Esophagus muscularis mucosa (tissue), 4 donors: ENCODE results near the gene RNLS. TPM values are rescaled to one million over a fixed set of nuclear protein-coding genes. Genes with fewer than 3 reads are reported as not detected.

Source experiments
- DNase-seq: peaks from one replicate; pipeline ENCODE4 v3.0.0-alpha.2; 2017; ENCODE audit errors: extremely low spot score
- H3K27ac ChIP-seq, 4 donors: fragments of 200-600 bp; sonication (generic); replicated peaks in 1 of 4; 1 replicate in 3 of 4; 2 replicates in 1 of 4; pipeline ENCODE4 v1.5.1; 2016 to 2019; ENCODE audit warnings: mild to moderate bottlenecking in 1 of 4
- H3K27me3 ChIP-seq, 4 donors: fragments of 200-600 bp; sonication (generic); one replicate each; pipeline versions ENCODE4 v1.5.1 to v1.6.0; 2016 to 2019
- H3K36me3 ChIP-seq, 4 donors: fragments of 200-600 bp; sonication (generic); one replicate each; pipeline ENCODE4 v1.5.1; 2016 to 2019
- H3K4me1 ChIP-seq, 4 donors: fragments of 200-600 bp; sonication (generic); one replicate each; pipeline ENCODE4 v1.5.1; 2016 to 2019
- H3K4me3 ChIP-seq, 4 donors: fragments of 200-600 bp; sonication (generic); 1 replicate in 2 of 4; 2 replicates in 2 of 4; pipeline ENCODE4 v1.5.1; 2016 to 2019; ENCODE audit warnings: mild to moderate bottlenecking in 4 of 4, moderate library complexity in 1 of 4
- H3K9me3 ChIP-seq, 4 donors: fragments of 200-600 bp; sonication (generic); 1 replicate in 3 of 4; 2 replicates in 1 of 4; pipeline ENCODE4 v1.5.1; 2016 to 2019
- EP300 ChIP-seq: sonication (generic); formaldehyde crosslinking; IDR thresholded peaks from one replicate; pipeline ENCODE4 v1.6.1; 2017; ENCODE audit warnings: antibody characterized with exemption
- POLR2A ChIP-seq: fragments of 450-650 bp; IDR thresholded peaks from one replicate; pipeline ENCODE4 v1.6.1; 2017; ENCODE audit warnings: antibody characterized with exemption, moderate library complexity, mild to moderate bottlenecking, low read depth
- POLR2AphosphoS5 ChIP-seq, 2 donors: sonication (generic); formaldehyde crosslinking; IDR thresholded peaks; one replicate each; pipeline ENCODE4 v1.6.1; 2017; ENCODE audit warnings: antibody characterized with exemption in 2 of 2
- WGBS: methylation state at CpG from one replicate; pipeline ENCODE4 v1.1.5; 2018; 5-methylcytosine and 5-hydroxymethylcytosine counted together
- intact Hi-C: fragments of 100-400 bp; cut with DNase I; formaldehyde crosslinking; loops from one replicate; pipeline ENCODE4 v1.15.1; 2023
- total RNA-seq, 4 donors: library from RNA; depleted of rRNA; stranded (reverse); fragments of >200 nt; gene quantifications; one replicate each; pipeline versions ENCODE4 v1.1.0 to v1.2.1, GENCODE V29; 2016
- TF ChIP-seq, protein P1 (sequence below), 3 experiments: fragments of 200-600 bp in 2 of 3; fragments of 450-650 bp in 1 of 3; sonication (generic) in 2 of 3; IDR thresholded peaks; one replicate each; pipeline ENCODE4 v1.5.1; 2017 to 2019; ENCODE audit warnings: antibody characterized with exemption in 3 of 3, mild to moderate bottlenecking in 2 of 3, moderate library complexity in 1 of 3

Gene RNLS
- total RNA-seq, 4 donors from 2014 or later: 6.7 to 12.9 (median 10.9) TPM

DNA sequence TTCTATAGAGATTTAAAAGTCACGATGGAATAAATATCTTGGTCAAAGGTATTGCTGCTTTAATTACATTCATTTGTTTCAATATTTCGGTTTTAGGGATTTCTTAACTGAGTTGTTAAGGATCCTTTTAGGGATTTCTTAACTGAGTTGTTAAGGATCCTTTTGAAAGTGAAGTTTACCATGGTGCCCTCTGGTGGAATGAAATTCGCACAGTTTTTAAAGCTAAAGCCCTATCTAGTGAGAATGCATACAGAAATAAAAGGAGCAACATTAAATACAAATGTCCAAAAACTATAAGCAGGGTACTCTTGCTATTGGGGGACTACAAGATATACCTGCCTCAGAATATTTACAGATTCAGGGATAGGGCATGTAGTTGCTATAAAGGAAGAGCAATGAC, 193.7 kb downstream of the RNLS start:
- H3K4me3 ChIP-seq: no peak overlapping the region
- TF ChIP-seq EP300 (no peak), POLR2AphosphoS5 (IDR thresholded peaks at IDR 0.05) (no peak), POLR2A (no peak)
- TF ChIP-seq, protein P1, sequence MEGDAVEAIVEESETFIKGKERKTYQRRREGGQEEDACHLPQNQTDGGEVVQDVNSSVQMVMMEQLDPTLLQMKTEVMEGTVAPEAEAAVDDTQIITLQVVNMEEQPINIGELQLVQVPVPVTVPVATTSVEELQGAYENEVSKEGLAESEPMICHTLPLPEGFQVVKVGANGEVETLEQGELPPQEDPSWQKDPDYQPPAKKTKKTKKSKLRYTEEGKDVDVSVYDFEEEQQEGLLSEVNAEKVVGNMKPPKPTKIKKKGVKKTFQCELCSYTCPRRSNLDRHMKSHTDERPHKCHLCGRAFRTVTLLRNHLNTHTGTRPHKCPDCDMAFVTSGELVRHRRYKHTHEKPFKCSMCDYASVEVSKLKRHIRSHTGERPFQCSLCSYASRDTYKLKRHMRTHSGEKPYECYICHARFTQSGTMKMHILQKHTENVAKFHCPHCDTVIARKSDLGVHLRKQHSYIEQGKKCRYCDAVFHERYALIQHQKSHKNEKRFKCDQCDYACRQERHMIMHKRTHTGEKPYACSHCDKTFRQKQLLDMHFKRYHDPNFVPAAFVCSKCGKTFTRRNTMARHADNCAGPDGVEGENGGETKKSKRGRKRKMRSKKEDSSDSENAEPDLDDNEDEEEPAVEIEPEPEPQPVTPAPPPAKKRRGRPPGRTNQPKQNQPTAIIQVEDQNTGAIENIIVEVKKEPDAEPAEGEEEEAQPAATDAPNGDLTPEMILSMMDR (IDR thresholded peaks at IDR 0.05): peak; percentile 45 to 67 (median 56)
- H3K9me3 ChIP-seq: no peaks in the 10 kb centered on the region
- H3K27ac ChIP-seq: no peak overlapping the region
- DNase-seq: no peak
- intact Hi-C loops: loop anchor here (2.0 kb wide), 1 partner anchor 539 kb away; no protein-coding TSS in a partner anchor
- peaks cover 18 to 40% (median 28%) of the 10 kb centered on the region in 4 donors for H3K4me1 ChIP-seq
- no peaks in the 10 kb centered on the region for H3K27me3 ChIP-seq
- 6% methylated on average over 3 of the region's 3 CpGs for WGBS
- H3K36me3 ChIP-seq: no peaks in the 10 kb centered on the region

DNA sequence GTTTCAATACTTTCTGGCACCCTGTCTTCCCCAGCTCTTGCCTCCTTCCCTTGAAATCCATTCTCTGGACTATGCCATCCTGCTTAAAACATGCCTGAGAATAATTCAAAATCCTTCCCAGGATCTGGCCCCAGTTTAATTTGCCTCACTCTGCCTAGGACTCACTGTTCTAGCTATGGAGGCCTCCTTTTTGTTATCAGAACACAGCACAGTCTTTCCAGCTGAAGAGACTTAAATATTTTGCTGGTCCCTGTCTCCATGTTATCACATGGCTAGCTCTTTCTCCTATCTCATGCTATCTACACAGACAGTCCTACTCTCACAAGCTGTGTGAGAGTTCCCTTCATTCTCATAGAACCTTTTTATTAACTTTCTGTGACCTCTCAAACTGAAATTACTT, 194.8 kb downstream of the RNLS start:
- no peak for TF ChIP-seq EP300
- TF ChIP-seq, protein P1 (IDR thresholded peaks at IDR 0.05): no peak
- Histone ChIP-seq H3K27me3 (no peaks in the 10 kb centered on the region), H3K4me1 (peaks cover 18 to 40% (median 28%) of the 10 kb centered on the region in 4 donors), H3K4me3 (no peak overlapping the region), H3K36me3 (no peaks in the 10 kb centered on the region), H3K9me3 (no peaks in the 10 kb centered on the region), H3K27ac (peak overlapping the region in 2 of 4 donors; percentile 38 to 50)
- DNase-seq: no peak
- intact Hi-C loops: loop anchor here (2.0 kb wide), 1 partner anchor 538 kb away; no protein-coding TSS in a partner anchor

DNA sequence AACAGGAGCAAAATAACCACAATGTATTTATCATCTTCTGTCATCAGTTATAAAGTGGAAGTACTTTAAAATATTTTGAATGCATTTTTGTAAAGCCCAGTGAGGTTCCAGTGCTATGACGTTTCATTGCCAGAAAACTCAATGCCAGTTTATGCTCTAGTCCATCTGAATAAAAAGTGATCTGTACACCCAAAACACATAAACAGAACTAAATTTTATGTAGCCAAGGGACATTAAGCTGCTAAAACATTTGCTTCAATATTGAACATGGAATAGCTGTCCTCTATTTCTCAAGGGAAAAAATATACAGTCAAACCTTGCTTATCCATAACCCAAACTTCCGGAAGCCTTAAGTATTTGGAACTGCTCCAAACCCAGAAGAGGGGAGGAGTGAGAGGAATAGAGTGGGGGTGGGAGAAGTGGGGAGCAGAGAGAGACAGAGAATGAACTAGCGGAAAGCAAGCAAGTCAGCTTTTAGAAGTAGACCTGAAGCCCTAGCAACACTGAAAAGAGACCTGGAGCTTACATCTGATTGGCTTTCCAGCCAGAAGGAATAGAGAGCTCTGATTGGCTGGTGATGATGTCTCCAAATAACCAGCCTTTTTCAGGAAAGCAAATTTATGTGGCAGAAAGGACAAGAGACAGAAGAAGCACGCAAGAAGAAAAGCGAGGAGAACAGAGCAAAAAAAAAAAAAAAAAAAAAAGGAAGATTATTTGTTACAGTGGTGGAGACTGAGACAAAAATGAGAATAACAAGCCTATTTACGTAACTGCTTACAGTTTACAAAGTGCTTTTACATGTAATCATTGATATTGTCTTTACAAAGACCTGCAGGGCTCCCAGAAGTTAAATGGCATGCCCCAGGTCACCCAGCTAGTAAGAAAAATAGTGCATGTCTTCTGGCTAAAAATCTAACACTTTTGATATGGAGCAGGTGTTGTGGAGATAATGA, 196.0 kb downstream of the RNLS start:
- peak; percentile 15 to 63 for TF ChIP-seq POLR2AphosphoS5 (IDR thresholded peaks at IDR 0.05)
- TF ChIP-seq, protein P1 (IDR thresholded peaks at IDR 0.05): no peak
- DNase-seq: no peak
- 19% methylated on average over 6 of the region's 6 CpGs for WGBS
- Histone ChIP-seq H3K27me3 (no peaks in the 10 kb centered on the region), H3K27ac (peak overlapping the region; percentile 38 to 56 (median 48)), H3K36me3 (no peaks in the 10 kb centered on the region), H3K4me1 (peaks cover 18 to 40% (median 28%) of the 10 kb centered on the region in 4 donors), H3K4me3 (peak overlapping the region; percentile 22 to 41 (median 35)), H3K9me3 (no peaks in the 10 kb centered on the region)
- intact Hi-C loops: no loop called here

DNA sequence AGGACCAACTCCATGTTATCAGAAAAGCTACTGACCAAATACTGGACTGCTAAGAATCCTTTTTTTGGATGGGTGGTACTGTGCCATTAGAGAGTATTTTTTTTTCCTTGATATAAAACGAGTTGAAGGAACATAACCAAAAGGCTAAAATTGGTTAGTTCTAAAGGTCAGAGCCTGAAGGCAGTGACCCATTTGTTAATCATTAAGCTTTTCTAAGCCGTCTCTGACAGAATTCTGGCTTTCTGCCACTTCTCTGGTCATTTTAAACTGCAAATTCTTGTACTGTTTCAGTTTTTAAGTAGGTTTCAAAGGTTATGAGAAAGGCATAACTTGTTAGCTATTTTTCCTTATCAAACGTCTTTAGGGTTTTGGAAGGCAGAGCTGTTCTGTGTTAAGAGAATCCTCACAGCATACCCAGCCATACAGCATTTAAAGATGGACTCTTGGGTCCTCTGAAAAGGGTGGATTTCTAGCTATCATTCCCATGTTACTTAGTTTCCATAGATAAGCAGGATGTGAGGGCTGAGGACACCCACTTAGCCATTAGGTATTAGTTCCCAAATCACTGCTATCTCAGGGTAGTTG, 196.8 kb downstream of the RNLS start:
- Histone ChIP-seq H3K36me3 (no peaks in the 10 kb centered on the region), H3K27me3 (no peaks in the 10 kb centered on the region), H3K9me3 (no peaks in the 10 kb centered on the region), H3K4me1 (peaks cover 18 to 40% (median 28%) of the 10 kb centered on the region in 4 donors), H3K27ac (peak overlapping the region; percentile 35 to 56 (median 48)), H3K4me3 (peak overlapping the region in 2 of 4 donors; percentile 32 to 38)
- no peak for DNase-seq
- intact Hi-C loops: no loop called here
- TF ChIP-seq POLR2AphosphoS5 (IDR thresholded peaks at IDR 0.05) (no peak), EP300 (no peak), POLR2A (no peak)
- TF ChIP-seq, protein P1 (IDR thresholded peaks at IDR 0.05): no peak
- WGBS: 6% methylated on average over 3 of the region's 3 CpGs
